Hematopoietic multipotent progenitor cell (in vitro differentiated cells): ENCODE measurements around the gene VGLL1. TPM values are rescaled to one million over a fixed set of nuclear protein-coding genes. Genes with fewer than 3 reads are reported as not detected.

Source experiments
- DNase-seq, 3 donors: peaks; one replicate each; pipeline ENCODE4 v3.0.0-alpha.2; 2011 to 2015; ENCODE audit warnings: low read depth in 2 of 3, low spot score in 2 of 3
- total RNA-seq: library from RNA; depleted of rRNA; stranded (reverse); fragments of >200 nt; gene quantifications from one replicate; pipeline ENCODE4 v1.2.3, GENCODE V29; 2012

VGLL1 gene, protein sequence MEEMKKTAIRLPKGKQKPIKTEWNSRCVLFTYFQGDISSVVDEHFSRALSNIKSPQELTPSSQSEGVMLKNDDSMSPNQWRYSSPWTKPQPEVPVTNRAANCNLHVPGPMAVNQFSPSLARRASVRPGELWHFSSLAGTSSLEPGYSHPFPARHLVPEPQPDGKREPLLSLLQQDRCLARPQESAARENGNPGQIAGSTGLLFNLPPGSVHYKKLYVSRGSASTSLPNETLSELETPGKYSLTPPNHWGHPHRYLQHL
- not detected for total RNA-seq

GRCh38 chrX:136531951-136532350 is at the start of gene VGLL1:
TSS of gene VGLL1 (plus strand) at chrX:136532215. CDS start at chrX:136536021, 3,806 bp downstream.
- DNase-seq = no peak

DNA sequence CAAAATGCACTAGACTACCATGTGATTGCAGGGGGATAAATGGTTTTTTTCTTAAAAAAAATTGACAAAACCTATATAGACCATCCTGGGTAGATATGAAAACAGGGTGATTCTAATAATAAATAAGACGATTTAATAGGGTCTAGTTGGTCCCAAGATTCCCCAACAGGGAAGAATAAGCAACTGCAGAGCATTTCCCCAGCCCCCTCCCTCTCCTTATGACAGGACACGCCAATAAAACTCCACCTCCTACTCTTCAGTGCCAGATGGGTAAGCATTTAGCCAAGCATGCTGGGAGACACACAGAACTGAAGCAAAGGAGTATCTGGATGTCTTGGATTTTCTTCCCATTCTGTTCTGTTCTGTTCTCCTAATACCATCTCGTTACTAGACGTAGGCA is 44.4 kb upstream of the VGLL1 start, which contains the start of gene BRS3:
Gene BRS3 (plus strand): TSS at position 301 of the 400 bp plus-strand sequence. CDS start 168 bp downstream, outside the sequence.
- no peak for DNase-seq

DNA sequence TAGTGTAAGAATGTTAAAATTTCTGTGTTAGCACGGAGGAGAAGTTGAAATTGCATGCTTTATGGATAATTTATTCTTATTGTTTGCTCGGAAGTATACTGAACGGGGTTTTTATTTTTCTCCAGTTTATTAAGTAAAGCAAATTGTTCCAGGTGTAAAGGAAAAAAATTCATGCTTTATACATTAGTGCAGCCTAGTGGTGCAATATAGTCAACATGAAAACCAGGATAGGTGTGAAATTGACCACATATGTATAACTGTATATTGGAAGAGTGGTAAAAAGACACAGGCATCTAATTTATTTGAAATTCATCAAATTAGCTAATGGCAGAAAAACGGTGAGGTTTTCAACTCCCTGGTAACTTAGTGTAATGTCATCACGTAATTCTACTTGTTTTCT is 43.3 kb upstream of the VGLL1 start:
- no peak for DNase-seq

DNA sequence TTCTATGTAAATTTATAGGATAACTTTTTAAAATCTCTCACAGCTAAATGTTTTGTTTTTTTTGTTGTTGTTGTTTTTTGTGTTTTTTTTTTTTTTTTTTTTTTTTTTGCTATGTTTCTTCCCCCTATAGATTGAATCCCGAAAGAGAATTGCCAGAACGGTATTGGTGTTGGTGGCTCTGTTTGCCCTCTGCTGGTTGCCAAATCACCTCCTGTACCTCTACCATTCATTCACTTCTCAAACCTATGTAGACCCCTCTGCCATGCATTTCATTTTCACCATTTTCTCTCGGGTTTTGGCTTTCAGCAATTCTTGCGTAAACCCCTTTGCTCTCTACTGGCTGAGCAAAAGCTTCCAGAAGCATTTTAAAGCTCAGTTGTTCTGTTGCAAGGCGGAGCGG is 40.2 kb upstream of the VGLL1 start:
- no peak for DNase-seq

GRCh38 chrX:136493011-136493410 is 39.0 kb upstream of the VGLL1 start:
- DNase-seq = peak in 1 of 3 donors; percentile 45

- DNase-seq = peak in 1 of 3 donors; percentile 44
Observed at GRCh38 chrX:136495043-136495442, 37.0 kb upstream of the VGLL1 start.

DNA sequence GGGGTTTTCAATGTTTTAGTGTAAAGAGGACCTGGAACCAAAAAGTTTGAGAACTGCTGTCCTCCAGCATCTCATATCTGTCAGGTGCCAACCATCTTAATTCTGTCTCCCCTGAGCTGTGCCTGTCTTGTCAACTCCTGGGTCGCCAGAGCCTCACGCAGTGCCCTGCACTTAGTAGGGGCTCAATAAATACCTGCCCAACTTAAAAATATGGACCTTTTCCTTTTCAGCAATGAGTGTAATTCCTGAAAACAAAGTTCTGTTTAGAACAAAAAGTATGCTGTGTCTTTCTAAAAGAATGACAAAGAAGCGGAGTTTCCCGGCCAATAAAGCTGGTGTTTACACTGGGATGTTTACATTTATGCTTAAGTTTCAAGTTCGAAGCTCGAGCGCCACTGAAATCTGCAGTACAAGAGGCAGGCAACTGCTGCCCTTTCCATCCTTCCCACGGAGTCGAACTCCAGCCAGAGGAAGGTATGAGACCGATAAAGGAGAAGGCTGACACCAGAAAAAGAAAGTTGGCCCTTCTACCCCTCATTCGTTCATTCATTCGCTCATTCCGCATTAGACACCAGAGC is 35.7 kb upstream of the VGLL1 start:
- peak in 1 of 3 donors; percentile 1 for DNase-seq

DNA sequence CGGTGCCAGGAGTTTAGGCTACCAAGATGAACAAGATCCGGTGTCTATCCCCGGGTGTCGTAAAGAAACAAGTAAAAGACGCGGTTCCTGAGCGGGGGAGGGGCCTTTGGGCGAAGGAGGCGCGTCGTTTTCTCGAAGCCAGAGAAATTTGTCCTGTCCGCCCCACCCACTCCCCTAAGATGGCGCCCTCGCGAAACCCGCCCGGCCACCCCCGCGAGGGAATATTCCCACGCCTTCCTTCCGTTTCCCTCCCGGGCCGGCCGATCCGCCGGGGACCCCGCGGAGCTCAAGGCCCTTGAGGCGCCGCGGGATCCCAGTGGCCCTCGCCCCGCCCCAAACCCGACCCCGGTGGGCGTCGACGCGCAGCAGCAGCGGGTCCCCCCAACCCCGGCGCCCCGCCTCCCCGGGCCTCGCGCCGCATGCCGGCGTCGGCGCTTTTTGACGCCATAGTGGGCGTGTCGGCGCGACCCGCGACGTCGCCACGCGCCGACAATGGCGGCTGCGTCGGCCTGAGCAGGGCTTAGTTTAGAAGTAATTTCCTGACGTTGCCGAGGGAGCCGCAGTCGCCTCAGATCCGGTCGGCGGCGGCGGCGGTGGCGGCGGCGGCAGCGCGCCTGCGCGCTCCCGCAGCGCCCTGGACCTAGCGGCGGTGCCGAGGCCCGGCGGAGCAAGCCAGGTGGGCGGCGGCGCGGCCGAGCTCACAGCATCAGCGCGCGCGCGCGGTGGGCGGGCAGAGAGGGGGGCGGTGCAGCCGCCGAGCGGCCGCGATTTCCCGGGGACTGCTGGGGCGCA is 35.1 kb upstream of the VGLL1 start:
- DNase-seq = peak; percentile 67 to 93 (median 85)

DNA sequence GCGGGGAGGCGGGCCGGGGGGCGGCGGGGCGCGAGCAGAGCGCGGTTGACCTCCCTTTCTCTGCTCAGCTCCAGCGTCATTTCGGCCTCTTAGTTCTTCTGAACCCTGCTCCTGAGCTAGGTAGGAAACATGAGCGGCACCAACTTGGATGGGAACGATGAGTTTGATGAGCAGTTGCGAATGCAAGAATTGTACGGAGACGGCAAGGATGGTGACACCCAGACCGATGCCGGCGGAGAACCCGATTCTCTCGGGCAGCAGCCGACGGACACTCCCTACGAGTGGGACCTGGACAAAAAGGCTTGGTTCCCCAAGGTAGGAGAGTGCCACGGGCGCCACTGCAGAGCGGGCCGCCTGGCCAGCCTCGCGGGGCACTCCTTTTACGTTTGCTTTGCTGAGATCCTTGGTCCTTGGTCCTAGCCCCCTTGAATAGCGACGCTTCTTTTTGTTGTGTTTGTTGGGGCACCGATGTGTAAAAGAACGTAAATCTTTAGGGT is 34.4 kb upstream of the VGLL1 start, which contains the start of gene HTATSF1:
Gene HTATSF1 (plus strand): TSS at position 37 of the 497 bp plus-strand sequence. CDS start 93 bp downstream, at position 130.
- DNase-seq = peak in 1 of 3 donors; percentile 1

DNA sequence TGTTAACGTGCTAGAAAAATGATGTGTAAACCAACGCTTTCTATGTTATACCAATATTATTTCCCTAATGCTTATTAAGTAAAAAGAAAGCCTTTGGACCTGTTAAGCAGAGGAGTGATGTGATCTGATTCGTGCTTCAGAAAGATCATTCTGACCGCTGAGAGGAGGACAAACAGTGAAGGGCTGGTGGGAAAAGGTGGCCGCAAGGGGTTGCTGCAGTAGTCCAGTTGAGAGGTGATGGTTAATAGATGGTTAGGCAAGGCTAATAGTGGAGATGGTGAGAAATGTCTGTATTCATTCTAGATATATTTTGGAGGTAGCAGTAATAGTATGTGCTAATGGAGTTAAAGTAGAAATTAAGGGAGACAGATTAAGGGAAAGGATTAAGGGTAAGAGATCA is 12.9 kb upstream of the VGLL1 start:
- no peak for DNase-seq

GRCh38 chrX:136523770-136524169 is 8.2 kb upstream of the VGLL1 start:
- no peak for DNase-seq

GRCh38 chrX:136525738-136526606 is 6.0 kb upstream of the VGLL1 start:
- DNase-seq = no peak

DNA sequence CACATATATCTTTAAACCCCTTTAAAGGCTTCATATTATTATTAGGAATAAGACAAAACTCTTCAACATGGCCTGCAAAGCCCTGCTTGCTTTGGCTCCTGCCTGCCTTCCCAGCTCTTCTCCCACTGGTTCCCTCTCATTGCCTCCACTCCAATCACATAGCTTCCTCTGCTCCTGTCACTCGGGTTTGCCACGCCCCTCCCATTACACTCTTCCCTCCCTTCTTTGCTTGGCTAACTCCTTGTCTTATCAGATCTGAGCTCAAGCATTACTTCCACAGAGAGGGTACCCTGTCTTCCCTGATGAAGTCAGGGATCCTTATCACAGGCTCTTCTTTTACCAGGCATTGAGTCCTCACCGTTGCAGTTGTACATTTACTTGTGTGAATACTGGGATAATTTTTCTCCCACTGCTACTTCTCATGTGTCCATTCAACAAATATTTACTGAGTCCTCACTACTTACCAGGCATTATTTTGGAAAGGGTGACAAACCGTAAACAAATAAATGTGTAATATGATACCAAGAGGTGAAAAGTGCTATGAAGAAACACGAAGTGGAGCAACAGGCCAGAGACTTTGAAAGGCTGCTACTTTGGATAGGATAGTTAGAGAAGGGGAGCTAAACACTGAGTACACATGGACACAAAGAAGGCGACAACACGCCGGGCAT is 3.2 kb upstream of the VGLL1 start:
- DNase-seq = no peak

DNA sequence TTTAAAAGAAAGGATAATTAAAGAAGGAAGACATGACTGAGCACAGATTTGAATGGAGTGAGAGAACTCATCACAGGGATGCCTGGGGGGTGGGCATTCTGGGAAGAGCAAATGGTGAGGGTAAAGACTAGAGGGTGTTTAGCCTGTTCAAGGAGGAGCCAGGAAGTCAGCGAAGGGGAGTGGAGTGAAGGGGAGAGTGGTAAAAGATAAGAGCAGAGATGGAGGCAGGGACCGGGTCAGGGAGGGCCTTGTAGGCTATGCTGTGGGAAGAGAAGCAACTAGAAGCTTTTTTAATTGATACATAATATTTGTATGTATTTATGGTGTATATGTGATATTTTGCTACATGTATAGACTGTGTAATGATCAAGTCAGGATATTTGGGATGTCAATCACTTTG is 2.2 kb upstream of the VGLL1 start:
- DNase-seq = no peak

GRCh38 chrX:136534131-136534530 is 2.1 kb downstream of the VGLL1 start:
- DNase-seq = no peak

GRCh38 chrX:136538811-136539210 is 6.8 kb downstream of the VGLL1 start:
- no peak for DNase-seq

- no peak for DNase-seq
Observed at GRCh38 chrX:136540226-136540625, 8.2 kb downstream of the VGLL1 start.

- no peak for DNase-seq
Observed at GRCh38 chrX:136541294-136541693, 9.3 kb downstream of the VGLL1 start.

DNA sequence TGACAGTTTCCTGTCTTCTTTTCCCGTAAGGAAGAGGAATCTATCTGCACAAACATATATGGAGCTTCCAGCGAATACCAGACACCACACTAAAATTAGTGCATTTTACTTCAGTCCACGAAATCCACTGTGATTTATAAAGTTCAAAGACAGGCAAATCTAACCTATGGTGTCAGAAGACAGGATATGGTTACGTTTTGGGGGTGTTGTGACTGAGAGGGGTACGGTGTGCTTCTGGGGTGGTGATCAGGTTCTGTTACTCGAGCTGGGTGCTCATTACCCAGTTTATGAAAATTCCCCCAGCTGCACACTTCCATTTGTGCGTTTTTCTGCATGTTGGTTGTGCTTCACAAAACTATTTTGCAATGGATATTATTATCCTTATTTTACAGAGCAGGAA is 10.3 kb downstream of the VGLL1 start:
- DNase-seq = no peak

- DNase-seq = peak in 1 of 3 donors; percentile 55
Observed at GRCh38 chrX:136546371-136546781, 14.4 kb downstream of the VGLL1 start.
